HepG2 (cell line): ENCODE results near the gene BABAM2.

ENCODE experiments used
- JDP2 ChIP-seq: sonication (generic); formaldehyde crosslinking; IDR thresholded peaks from 2 replicates; pipeline ENCODE4 v1.8.1; 2022; ENCODE audit warnings: missing genetic modification reagents, borderline replicate concordance
- TF ChIP-seq, protein P1 (sequence below): sonication (generic); formaldehyde crosslinking; IDR thresholded peaks from 2 replicates; pipeline ENCODE4 v1.5.0; 2020; ENCODE audit warnings: mild to moderate bottlenecking, missing genetic modification reagents, moderate library complexity
- TF ChIP-seq, protein P2 (sequence below): sonication (generic); formaldehyde crosslinking; IDR thresholded peaks from 2 replicates; pipeline ENCODE4 v1.4.0; 2020; ENCODE audit warnings: missing genetic modification reagents
- TF ChIP-seq, protein P3 (sequence below): sonication (generic); formaldehyde crosslinking; IDR thresholded peaks from 2 replicates; pipeline ENCODE4 v1.5.0; 2020; ENCODE audit warnings: missing genetic modification reagents

DNA sequence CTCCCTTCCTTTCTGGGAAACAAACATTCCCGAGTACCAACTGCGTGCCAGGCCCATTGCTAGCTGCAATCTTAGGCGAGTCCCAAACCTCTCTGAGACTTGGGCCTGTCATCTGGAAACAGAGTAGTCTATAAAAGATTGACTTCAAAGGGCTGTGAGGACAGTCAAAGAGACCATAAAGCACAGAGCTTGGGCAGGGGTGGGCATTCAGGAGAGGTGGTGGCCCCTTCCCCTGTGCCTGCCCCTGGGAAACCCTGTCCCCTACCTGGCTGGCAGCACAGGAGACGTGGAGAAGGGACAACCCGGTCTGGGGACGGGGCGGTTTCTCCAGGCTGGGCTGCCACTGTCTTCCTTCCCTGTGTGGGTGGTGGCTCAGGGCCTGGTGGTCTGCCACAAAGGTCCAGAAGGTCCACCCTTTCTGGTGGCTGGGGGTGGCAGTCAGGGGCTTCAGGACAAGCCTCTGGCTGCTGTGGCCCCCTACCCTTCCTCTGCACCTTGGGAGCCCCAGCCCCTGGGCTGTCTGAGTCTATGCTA lies 468.2 kb downstream of the BABAM2 start:
- TF ChIP-seq, protein P1, sequence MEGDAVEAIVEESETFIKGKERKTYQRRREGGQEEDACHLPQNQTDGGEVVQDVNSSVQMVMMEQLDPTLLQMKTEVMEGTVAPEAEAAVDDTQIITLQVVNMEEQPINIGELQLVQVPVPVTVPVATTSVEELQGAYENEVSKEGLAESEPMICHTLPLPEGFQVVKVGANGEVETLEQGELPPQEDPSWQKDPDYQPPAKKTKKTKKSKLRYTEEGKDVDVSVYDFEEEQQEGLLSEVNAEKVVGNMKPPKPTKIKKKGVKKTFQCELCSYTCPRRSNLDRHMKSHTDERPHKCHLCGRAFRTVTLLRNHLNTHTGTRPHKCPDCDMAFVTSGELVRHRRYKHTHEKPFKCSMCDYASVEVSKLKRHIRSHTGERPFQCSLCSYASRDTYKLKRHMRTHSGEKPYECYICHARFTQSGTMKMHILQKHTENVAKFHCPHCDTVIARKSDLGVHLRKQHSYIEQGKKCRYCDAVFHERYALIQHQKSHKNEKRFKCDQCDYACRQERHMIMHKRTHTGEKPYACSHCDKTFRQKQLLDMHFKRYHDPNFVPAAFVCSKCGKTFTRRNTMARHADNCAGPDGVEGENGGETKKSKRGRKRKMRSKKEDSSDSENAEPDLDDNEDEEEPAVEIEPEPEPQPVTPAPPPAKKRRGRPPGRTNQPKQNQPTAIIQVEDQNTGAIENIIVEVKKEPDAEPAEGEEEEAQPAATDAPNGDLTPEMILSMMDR (CRISPR knock-in tag): no peak
- TF ChIP-seq JDP2 (CRISPR knock-in tag): no peak
- TF ChIP-seq, protein P2, sequence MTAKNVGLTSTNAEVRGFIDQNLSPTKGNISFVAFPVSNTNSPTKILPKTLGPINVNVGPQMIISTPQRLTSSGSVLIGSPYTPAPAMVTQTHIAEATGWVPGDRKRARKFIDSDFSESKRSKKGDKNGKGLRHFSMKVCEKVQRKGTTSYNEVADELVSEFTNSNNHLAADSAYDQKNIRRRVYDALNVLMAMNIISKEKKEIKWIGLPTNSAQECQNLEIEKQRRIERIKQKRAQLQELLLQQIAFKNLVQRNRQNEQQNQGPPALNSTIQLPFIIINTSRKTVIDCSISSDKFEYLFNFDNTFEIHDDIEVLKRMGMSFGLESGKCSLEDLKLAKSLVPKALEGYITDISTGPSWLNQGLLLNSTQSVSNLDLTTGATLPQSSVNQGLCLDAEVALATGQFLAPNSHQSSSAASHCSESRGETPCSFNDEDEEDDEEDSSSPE: no peak
- TF ChIP-seq, protein P3, sequence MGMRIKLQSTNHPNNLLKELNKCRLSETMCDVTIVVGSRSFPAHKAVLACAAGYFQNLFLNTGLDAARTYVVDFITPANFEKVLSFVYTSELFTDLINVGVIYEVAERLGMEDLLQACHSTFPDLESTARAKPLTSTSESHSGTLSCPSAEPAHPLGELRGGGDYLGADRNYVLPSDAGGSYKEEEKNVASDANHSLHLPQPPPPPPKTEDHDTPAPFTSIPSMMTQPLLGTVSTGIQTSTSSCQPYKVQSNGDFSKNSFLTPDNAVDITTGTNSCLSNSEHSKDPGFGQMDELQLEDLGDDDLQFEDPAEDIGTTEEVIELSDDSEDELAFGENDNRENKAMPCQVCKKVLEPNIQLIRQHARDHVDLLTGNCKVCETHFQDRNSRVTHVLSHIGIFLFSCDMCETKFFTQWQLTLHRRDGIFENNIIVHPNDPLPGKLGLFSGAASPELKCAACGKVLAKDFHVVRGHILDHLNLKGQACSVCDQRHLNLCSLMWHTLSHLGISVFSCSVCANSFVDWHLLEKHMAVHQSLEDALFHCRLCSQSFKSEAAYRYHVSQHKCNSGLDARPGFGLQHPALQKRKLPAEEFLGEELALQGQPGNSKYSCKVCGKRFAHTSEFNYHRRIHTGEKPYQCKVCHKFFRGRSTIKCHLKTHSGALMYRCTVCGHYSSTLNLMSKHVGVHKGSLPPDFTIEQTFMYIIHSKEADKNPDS (CRISPR knock-in tag): no peak
